Lung microvascular endothelial cell (primary cell): ENCODE data around the gene ASAP2. TPM values are rescaled to one million over a fixed set of nuclear protein-coding genes. Genes with fewer than 3 reads are reported as not detected.

ENCODE experiments used
- DNase-seq, 2 donors: peaks; one replicate each; pipeline versions ENCODE4 v3.0.0 to v3.0.0-alpha.2; 2010; ENCODE audit warnings: low read depth in 2 of 2
- total RNA-seq: library from RNA; depleted of rRNA; stranded (reverse); fragments of >200 nt; gene quantifications from 2 replicates; pipeline ENCODE4 v1.2.1, GENCODE V29; 2014

Gene ASAP2
- total RNA-seq, 1 donor from 2014 or later = 26.2 TPM

- peak; percentile 26 to 51 for DNase-seq
Measured at GRCh38 chr2:9422321-9423099, 215.9 kb downstream of the ASAP2 start.

GRCh38 chr2:9423100-9423921 lies 216.7 kb downstream of the ASAP2 start, which contains the start of the genes CPSF3 and ITGB1BP1:
Gene CPSF3, plus strand, starts transcription at chr2:9423654. Its CDS starts 120 bp downstream, at chr2:9423774.
Gene ITGB1BP1, minus strand, starts transcription at chr2:9423528. Its CDS starts 4,831 bp downstream, at chr2:9418697.
- DNase-seq = peak; percentile 98

DNA sequence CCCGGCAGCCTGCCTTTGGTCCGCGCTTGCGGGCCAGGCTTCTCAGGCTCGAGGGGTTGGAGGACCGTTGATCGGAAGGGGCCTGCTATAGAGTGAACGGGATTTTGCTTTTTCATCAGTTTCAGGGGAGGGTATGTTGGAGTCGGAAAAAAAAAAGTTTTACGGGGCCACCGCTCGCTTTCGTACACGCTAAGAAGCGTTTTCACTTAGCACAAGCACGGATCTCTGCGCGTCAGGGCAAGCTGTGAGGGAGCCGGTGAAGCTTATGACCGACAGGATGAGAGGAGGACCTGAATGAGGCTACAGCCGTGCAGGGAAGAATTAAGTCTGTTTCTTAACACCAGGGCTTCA lies 217.3 kb downstream of the ASAP2 start:
- DNase-seq = peak; percentile 57 to 60

GRCh38 chr2:9424447-9425164 lies 218.0 kb downstream of the ASAP2 start:
- DNase-seq = no peak

GRCh38 chr2:9428965-9429577 lies 222.5 kb downstream of the ASAP2 start:
- no peak for DNase-seq

DNA sequence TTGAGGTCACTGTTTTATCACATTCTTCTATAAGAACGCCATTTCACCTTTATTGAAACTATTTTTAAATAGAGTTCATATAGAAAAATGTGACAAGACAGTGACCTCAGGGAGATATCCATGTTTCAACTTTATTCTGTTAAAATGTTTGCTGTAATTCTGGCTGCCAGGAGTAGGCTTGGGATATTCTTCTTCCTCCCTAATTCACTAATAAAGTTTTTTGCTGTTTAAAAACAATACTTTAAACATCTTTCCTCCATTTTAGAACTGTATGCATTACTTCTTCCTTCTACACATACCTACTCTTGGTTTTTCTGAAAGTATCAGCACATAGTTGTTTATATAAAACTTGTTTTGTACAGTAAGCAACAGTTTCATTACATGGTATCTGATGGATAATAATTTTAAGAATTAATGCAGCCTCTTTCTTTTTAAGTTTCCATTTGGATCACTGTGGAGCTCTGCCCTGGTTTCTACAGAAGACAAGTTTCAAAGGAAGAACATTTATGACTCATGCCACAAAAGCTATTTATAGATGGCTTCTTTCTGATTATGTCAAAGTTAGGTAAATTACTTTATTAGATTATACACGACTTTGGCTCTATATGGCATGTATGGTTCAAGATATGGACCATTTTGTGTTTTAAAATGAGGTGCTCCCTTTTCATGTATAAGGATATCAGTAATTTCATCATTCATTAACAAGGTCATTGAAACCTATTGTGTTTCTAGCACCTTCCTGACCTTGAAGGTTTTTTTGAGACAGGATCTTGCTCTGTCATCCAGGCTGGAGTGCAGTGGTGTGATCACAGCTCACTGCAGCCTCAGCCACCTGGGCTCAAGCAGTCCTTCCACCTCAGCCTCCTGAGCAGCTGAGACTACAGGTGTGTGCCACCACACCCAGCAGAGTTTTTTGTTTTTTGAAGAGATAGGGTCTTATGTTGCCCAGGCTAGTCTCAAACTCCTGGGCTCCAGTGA lies 224.0 kb downstream of the ASAP2 start:
- peak in 1 of 2 donors; percentile 53 for DNase-seq

- no peak for DNase-seq
Measured at GRCh38 chr2:9434489-9434888, 227.9 kb downstream of the ASAP2 start.

DNA sequence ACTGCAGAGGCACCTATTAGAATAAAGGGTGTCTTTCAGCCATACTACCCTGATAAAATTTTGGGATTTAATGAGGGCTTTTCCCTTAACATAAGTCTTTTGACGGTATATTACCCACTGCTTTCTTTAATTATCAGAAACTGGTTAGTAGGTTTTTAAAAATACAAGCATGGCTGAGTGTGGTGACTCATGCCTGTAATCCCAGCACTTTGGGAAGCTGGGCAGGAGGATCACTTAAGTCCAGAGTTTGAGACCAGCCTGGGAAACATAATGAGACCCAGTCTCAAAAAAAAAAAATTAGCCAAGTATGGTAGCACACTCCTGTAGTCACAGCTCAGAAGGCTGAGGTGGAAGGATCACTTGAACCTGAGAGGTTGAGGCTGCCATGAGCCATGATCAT lies 232.9 kb downstream of the ASAP2 start:
- no peak for DNase-seq

GRCh38 chr2:9440058-9440727 lies 233.6 kb downstream of the ASAP2 start:
- no peak for DNase-seq

DNA sequence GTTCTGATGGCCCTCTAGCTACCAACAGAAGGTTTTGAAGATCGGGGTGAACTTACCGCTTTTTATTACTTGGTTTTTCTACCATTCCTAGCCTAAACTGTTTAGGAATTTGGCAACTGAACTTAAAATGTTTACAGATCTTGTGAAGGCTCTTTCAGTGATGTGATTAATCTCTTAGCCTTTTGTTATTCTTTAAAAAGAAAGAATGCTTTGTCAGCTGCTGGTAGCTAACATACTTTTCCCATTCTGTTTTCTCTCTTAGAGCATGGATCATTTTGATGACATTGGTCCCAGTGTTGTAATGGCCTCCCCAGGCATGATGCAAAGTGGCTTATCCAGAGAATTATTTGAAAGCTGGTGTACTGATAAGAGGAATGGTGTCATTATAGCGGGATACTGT lies 234.9 kb downstream of the ASAP2 start:
- DNase-seq = no peak

DNA sequence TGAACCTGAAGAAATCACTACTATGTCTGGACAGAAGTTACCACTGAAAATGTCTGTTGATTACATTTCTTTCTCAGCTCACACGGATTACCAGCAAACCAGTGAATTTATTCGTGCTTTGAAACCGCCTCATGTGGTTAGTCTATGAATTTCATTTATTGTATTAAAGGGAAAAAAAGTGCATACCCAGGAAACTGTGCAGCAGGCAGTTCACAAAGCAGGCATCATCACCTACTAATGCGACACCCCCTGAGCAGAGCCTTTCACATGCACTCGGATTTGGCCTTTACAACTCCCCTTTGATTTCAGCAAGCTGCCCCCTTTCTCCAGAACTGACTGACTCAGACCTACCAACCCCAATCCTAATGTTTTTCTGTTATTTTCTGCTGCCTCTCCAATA lies 236.9 kb downstream of the ASAP2 start:
- no peak for DNase-seq

DNA sequence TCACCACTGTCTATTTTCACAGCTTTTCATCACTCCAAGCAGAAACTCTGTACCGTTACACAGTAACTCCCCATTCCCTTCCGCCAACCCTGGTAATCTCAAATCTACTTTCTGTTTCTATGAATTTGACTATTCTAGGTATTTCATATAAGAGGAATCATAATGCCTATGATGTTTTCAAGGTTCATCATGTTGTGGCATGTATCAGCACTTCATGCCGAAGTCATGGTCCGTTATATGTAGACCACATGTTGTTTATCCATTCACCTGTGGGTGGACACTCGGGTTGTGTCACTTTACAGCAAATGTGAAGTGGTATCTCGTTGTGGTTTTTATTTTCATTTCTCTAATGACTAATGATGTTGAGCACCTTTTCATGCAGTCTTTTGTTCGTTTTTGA lies 238.5 kb downstream of the ASAP2 start:
- DNase-seq = no peak

DNA sequence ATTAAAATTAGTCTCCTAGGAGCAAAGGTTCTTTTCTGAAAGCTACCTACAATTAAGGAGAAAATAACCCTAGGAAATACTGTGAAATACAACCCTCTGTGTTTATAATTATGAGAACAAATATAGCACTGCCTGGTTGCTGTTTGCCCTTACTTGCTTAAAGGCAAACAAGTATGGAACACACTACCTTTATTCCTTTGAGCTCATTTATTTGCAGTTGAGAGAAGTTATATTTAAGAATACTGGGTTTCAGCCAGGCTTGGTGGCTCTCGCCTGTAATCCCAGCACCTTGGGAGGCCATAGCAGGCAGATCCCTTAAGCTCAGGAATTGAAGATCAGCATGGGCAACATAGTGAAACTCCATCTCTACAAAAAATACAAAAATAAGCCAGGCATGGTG lies 244.6 kb downstream of the ASAP2 start:
- no peak for DNase-seq

Other genes with a start within 250 kb of the ASAP2 start
- 6.2 and 6.5 TPM in 2 replicates for gene MBOAT2, start 203.1 kb upstream of the ASAP2 start, total RNA-seq
- gene ITGB1BP1, start 216.7 kb downstream of the ASAP2 start, total RNA-seq = 25.6 and 31.6 TPM in 2 replicates
- gene CPSF3, start 216.8 kb downstream of the ASAP2 start, total RNA-seq = 22.0 and 27.9 TPM in 2 replicates